H1 (cell line): ENCODE results near the gene RAB9B. TPM values are rescaled to one million over a fixed set of nuclear protein-coding genes. Genes with fewer than 3 reads are reported as not detected.

ENCODE experiments used
- GABPA ChIP-seq: IDR thresholded peaks from 2 replicates; pipeline ENCODE4 v1.6.1; 2011; ENCODE audit warnings: mild to moderate bottlenecking, low read length, moderate library complexity, borderline replicate concordance; ENCODE audit not compliant: insufficient read depth
- SP1 ChIP-seq: IDR thresholded peaks from 2 replicates; pipeline ENCODE4 v1.6.1; 2011; ENCODE audit warnings: low read depth, low read length
- ZNF274 ChIP-seq: IDR thresholded peaks from 2 replicates; pipeline ENCODE4 v1.7.0; 2012; ENCODE audit warnings: low read length, borderline replicate concordance; ENCODE audit errors: extremely low read depth
- polyA plus RNA-seq, 7 experiments: library from polyadenylated mRNA; depleted of rRNA in 3 of 7; stranded (reverse) in 5 of 7; unstranded in 2 of 7; fragments of >200 nt in 5 of 7; fragments of 200-250 nt in 2 of 7; gene quantifications; 1 replicate in 5 of 7; 2 replicates in 1 of 7; 4 replicates in 1 of 7; pipeline versions ENCODE4 v1.2.1 to v1.2.3, GENCODE V29; 2011 to 2013; ENCODE audit warnings: missing spikeins in 2 of 7, mixed read lengths in 2 of 7
- total RNA-seq: library from RNA; stranded (reverse); fragmentation: NEBNext Ultra II Directional; extraction: Animal tissue kit (Norgen Biotek cat#: 25700); gene quantifications from 2 replicates; pipeline ENCODE4 v1.2.1, GENCODE V29; 2021

RAB9B gene
- total and polyA plus RNA-seq, 2 of the 8 experiments (the other 6 are each of a cell fraction or from before 2014, with no cell fraction given): 0.26 to 0.56 TPM

DNA sequence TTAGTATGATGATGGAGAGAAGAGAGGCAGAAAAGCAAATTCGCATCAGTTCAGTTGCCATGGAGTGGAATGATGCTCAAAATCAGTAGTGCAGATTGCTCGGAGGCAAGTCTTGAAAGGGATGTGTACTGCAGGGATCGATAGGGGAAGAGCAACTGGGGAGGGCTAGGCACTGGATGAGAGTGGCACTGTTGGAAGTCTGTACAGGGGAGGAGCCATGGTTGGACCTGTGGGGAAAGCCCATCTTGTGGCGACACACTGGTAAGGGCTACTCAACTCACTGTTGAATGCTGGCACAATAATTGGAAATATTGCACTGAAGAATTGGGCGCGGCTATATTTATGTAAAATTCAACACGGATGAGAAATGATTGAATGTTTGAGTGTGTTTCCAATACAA is 1.2 kb downstream of the RAB9B start (continued):
- TF ChIP-seq SP1 (no peak), ZNF274 (no peak), GABPA (no peak)
